HEK293 (cell line): Measurements from ENCODE around the gene PRSS56.

ENCODE experiments used
- CTCF ChIA-PET: fragments of 350-600 bp; formaldehyde crosslinking; extraction: SDS; loops from one replicate; lab custom pipeline; 2021; ENCODE audit warnings: antibody characterized with exemption; lab: Yijun Ruan, JAX
- POLR2A ChIA-PET: fragments of 300-600 bp; formaldehyde crosslinking; extraction: SDS; loops from one replicate; lab custom pipeline; 2020; ENCODE audit warnings: antibody characterized with exemption, inconsistent platforms; lab: Yijun Ruan, JAX
- H3K27ac ChIP-seq: fragments of 200-500 bp; sonication (Bioruptor generic); 2 replicates; pipeline ENCODE4 v1.5.1; 2014; ENCODE audit warnings: low read depth, low read length, control low read depth, inconsistent platforms; ENCODE audit errors: extremely low read depth
- H3K36me3 ChIP-seq, 2 experiments: fragments of 200-500 bp in 1 of 2; sonication (Bioruptor generic) in 1 of 2; 1 replicate in 1 of 2; 2 replicates in 1 of 2; pipeline ENCODE4 v1.5.1; 2014 to 2017; ENCODE audit warnings: inconsistent platforms in 2 of 2, low read length in 2 of 2; ENCODE audit not compliant: control insufficient read depth in 2 of 2, insufficient read depth in 1 of 2
- H3K4me1 ChIP-seq: fragments of 200-500 bp; sonication (Bioruptor generic); 2 replicates; pipeline ENCODE4 v1.5.1; 2014; ENCODE audit warnings: mild to moderate bottlenecking, low read length, inconsistent platforms; ENCODE audit not compliant: control insufficient read depth, insufficient read depth
- H3K4me3 ChIP-seq: 2 replicates; pipeline ENCODE4 v1.5.1; 2011; ENCODE audit warnings: low read depth, mild to moderate bottlenecking, control low read depth, low read length, moderate library complexity
- H3K9me3 ChIP-seq: fragments of 200-500 bp; sonication (Bioruptor generic); 2 replicates; pipeline ENCODE4 v1.5.1; 2014; ENCODE audit warnings: low read depth, low read length, inconsistent platforms; ENCODE audit not compliant: control insufficient read depth, insufficient read depth
- KLF17 ChIP-seq: fragments of 450-650 bp; formaldehyde crosslinking; IDR thresholded peaks from 2 replicates; pipeline ENCODE4 v1.5.1; 2016; ENCODE audit warnings: missing biosample characterization, missing genetic modification characterization
- KLF9 ChIP-seq: fragments of 450-650 bp; formaldehyde crosslinking; IDR thresholded peaks from 2 replicates; pipeline ENCODE4 v1.5.1; 2016; ENCODE audit warnings: missing biosample characterization, missing genetic modification characterization, low read depth
- PRDM10 ChIP-seq: fragments of 450-650 bp; formaldehyde crosslinking; IDR thresholded peaks from 2 replicates; pipeline ENCODE4 v1.5.1; 2016; ENCODE audit warnings: missing biosample characterization, missing genetic modification characterization
- ZBTB11 ChIP-seq: fragments of 450-650 bp; formaldehyde crosslinking; conservative IDR thresholded peaks from 2 replicates; pipeline ENCODE4 v1.5.1; 2016; ENCODE audit warnings: low read depth, missing biosample characterization, missing genetic modification characterization
- ZFHX2 ChIP-seq: fragments of 450-650 bp; formaldehyde crosslinking; conservative IDR thresholded peaks from 2 replicates; pipeline ENCODE4 v1.5.1; 2016; ENCODE audit warnings: missing biosample characterization, missing genetic modification characterization
- ZIC2 ChIP-seq: fragments of 450-650 bp; formaldehyde crosslinking; IDR thresholded peaks from 2 replicates; pipeline ENCODE4 v1.5.1; 2016; ENCODE audit warnings: missing biosample characterization, missing genetic modification characterization
- ZNF132 ChIP-seq: fragments of 450-650 bp; formaldehyde crosslinking; IDR thresholded peaks from 2 replicates; pipeline ENCODE4 v1.5.1; 2017; ENCODE audit warnings: missing biosample characterization, missing genetic modification characterization, borderline replicate concordance
- ZNF174 ChIP-seq: fragments of 450-650 bp; formaldehyde crosslinking; IDR thresholded peaks from 2 replicates; pipeline ENCODE4 v1.5.0; 2017; ENCODE audit warnings: missing biosample characterization, mild to moderate bottlenecking, missing genetic modification characterization
- ZNF184 ChIP-seq: fragments of 450-650 bp; IDR thresholded peaks from 2 replicates; pipeline ENCODE4 v1.5.1; 2018; ENCODE audit warnings: missing biosample characterization, mild to moderate bottlenecking, missing genetic modification characterization
- ZNF350 ChIP-seq: fragments of 450-650 bp; formaldehyde crosslinking; IDR thresholded peaks from 2 replicates; pipeline ENCODE4 v1.5.0; 2017; ENCODE audit warnings: missing biosample characterization, mild to moderate bottlenecking, missing genetic modification characterization
- ZNF518A ChIP-seq: fragments of 450-650 bp; formaldehyde crosslinking; conservative IDR thresholded peaks from 2 replicates; pipeline ENCODE4 v1.5.1; 2016; ENCODE audit warnings: low read depth, missing biosample characterization, missing genetic modification characterization
- ZNF529 ChIP-seq: fragments of 450-650 bp; formaldehyde crosslinking; IDR thresholded peaks from 2 replicates; pipeline ENCODE4 v1.5.1; 2017; ENCODE audit warnings: missing genetic modification characterization, missing biosample characterization; ENCODE audit not compliant: insufficient replicate concordance
- ZNF600 ChIP-seq: fragments of 450-650 bp; formaldehyde crosslinking; IDR thresholded peaks from 2 replicates; pipeline ENCODE4 v1.5.1; 2016; ENCODE audit warnings: missing biosample characterization, missing genetic modification characterization
- ZNF701 ChIP-seq: fragments of 450-650 bp; formaldehyde crosslinking; IDR thresholded peaks from 2 replicates; pipeline ENCODE4 v1.5.1; 2016; ENCODE audit warnings: missing biosample characterization, missing genetic modification characterization
- ZNF768 ChIP-seq: fragments of 450-650 bp; formaldehyde crosslinking; IDR thresholded peaks from 2 replicates; pipeline ENCODE4 v1.5.1; 2018; ENCODE audit warnings: missing biosample characterization, mild to moderate bottlenecking, missing genetic modification characterization
- ZNF837 ChIP-seq: fragments of 450-650 bp; formaldehyde crosslinking; IDR thresholded peaks from 2 replicates; pipeline ENCODE4 v1.5.1; 2016; ENCODE audit warnings: missing biosample characterization, missing genetic modification characterization
- ZSCAN23 ChIP-seq: fragments of 450-650 bp; formaldehyde crosslinking; IDR thresholded peaks from 2 replicates; pipeline ENCODE4 v1.5.1; 2016; ENCODE audit warnings: missing biosample characterization, missing genetic modification characterization

PRSS56 gene

GRCh38 chr2:232524771-232525170 lies 4.6 kb downstream of the PRSS56 start:
- Histone ChIP-seq H3K36me3 (no peaks in the 10 kb centered on the region), H3K9me3 (no peaks in the 10 kb centered on the region), H3K4me3 (no peak overlapping the region), H3K4me1 (no peaks in the 10 kb centered on the region; the same call in 1 of the 2 replicates), H3K27ac (no peak overlapping the region)
- CTCF ChIA-PET: interaction anchor here (0.6 to 4.9 kb wide), 7 partner anchors 12 to 624 kb away, joined by 3 to 77 read pairs (median 4); no protein-coding TSS in a partner anchor
- TF ChIP-seq ZFHX2 (tag by site-specific recombination) (no peak), ZNF529 (no peak), PRDM10 (tag by site-specific recombination) (no peak), ZNF600 (tag by site-specific recombination) (no peak), ZNF768 (tag by site-specific recombination) (no peak), ZSCAN23 (tag by site-specific recombination) (no peak), ZIC2 (no peak), ZNF518A (tag by site-specific recombination) (no peak), ZNF701 (tag by site-specific recombination) (no peak), ZNF132 (tag by site-specific recombination) (no peak), ZNF350 (tag by site-specific recombination) (no peak), ZNF174 (tag by site-specific recombination) (no peak), KLF17 (tag by site-specific recombination) (no peak), ZBTB11 (no peak), KLF9 (tag by site-specific recombination) (no peak), ZNF837 (tag by site-specific recombination) (no peak), ZNF184 (no peak)
- POLR2A ChIA-PET: interaction anchor here (0.6 kb wide), 1 partner anchor 26 kb away, joined by 3 read pairs; the partner anchor contains the start of genes EIF4E2 and TIGD1
